ENCODE measurements around the gene C12orf76.

GRCh38 chr12:109994401-109995175 lies 53.7 kb downstream of the C12orf76 start:
- no peak for TF ChIP-seq ATF1 (CRISPR knock-in tag; IDR thresholded peaks at IDR 0.05)
- TF ChIP-seq FOXJ3 (CRISPR knock-in tag; IDR thresholded peaks at IDR 0.05; ENCODE audit: borderline replicate concordance) = no peak
- no peak for TF ChIP-seq NR2C2 (CRISPR knock-in tag; IDR thresholded peaks at IDR 0.05)
- no peak for TF ChIP-seq CBFB (CRISPR knock-in tag; IDR thresholded peaks at IDR 0.05; ENCODE audit: low read depth)
- TF ChIP-seq, protein P1, sequence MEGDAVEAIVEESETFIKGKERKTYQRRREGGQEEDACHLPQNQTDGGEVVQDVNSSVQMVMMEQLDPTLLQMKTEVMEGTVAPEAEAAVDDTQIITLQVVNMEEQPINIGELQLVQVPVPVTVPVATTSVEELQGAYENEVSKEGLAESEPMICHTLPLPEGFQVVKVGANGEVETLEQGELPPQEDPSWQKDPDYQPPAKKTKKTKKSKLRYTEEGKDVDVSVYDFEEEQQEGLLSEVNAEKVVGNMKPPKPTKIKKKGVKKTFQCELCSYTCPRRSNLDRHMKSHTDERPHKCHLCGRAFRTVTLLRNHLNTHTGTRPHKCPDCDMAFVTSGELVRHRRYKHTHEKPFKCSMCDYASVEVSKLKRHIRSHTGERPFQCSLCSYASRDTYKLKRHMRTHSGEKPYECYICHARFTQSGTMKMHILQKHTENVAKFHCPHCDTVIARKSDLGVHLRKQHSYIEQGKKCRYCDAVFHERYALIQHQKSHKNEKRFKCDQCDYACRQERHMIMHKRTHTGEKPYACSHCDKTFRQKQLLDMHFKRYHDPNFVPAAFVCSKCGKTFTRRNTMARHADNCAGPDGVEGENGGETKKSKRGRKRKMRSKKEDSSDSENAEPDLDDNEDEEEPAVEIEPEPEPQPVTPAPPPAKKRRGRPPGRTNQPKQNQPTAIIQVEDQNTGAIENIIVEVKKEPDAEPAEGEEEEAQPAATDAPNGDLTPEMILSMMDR (IDR thresholded peaks at IDR 0.05) = no peak
- TF ChIP-seq ATF2 (CRISPR knock-in tag; IDR thresholded peaks at IDR 0.05; ENCODE audit: borderline replicate concordance, low read depth) = no peak
- no peak for TF ChIP-seq MXD4 (CRISPR knock-in tag; IDR thresholded peaks at IDR 0.05; ENCODE audit: borderline replicate concordance)
- TF ChIP-seq ESRRA (CRISPR knock-in tag; IDR thresholded peaks at IDR 0.05; ENCODE audit: borderline replicate concordance) = no peak
- no peak for TF ChIP-seq ETV6 (CRISPR knock-in tag; IDR thresholded peaks at IDR 0.05)
- no peak for TF ChIP-seq HMGXB4 (CRISPR knock-in tag; IDR thresholded peaks at IDR 0.05)
- TF ChIP-seq ZBTB43 (CRISPR knock-in tag; IDR thresholded peaks at IDR 0.05) = no peak
- no peak for TF ChIP-seq SMAD3 (CRISPR knock-in tag; IDR thresholded peaks at IDR 0.05; ENCODE audit: borderline replicate concordance)

Data from WTC11 (cell line).